Measurements from ENCODE around the gene KIF18B.

Gene KIF18B

DNA sequence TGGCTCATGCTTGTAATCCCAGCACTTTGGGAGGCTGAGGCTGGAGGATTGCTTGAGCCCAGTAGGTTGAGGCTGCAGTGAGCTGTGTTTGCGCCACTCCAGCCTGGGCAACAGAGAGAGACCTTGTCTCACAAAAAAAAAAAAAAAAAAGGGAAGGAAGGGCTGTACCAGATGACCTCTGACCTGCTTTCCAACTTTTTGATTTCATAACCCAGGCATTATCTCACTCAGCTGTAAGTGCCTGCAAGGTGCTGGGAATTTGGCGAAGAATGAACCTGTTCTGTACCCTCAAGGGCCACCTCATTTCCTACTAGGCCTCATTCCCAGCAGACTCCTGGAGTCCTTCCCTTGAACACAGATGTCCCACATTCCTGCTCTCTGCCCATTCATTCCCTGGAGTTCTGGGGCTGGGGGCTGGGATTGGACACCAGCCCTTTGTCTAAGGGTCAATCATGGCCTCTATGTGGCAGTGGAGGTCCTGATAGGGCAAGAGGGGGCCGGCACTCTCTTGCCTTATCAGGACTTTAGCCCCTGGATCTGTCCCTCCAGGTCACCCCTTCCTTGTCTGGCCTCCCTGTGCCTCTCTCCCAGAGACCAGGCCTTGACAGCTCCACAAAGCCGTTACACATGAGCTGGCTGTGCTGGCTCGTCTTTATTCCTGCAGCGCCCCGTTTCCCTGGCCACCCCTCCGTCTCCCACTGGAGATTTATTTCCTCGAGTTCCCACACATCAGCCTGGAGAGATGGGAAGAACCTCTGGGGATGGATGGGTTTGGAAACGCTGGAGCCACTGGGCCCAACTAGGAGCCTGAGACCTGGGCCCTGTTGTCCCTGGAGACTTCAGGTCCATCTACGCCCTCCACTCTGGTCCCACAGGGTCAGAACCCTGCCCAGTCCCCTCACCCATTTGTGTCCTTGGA, 31.5 kb downstream of the KIF18B start:
- no peak for DNase-seq

DNA sequence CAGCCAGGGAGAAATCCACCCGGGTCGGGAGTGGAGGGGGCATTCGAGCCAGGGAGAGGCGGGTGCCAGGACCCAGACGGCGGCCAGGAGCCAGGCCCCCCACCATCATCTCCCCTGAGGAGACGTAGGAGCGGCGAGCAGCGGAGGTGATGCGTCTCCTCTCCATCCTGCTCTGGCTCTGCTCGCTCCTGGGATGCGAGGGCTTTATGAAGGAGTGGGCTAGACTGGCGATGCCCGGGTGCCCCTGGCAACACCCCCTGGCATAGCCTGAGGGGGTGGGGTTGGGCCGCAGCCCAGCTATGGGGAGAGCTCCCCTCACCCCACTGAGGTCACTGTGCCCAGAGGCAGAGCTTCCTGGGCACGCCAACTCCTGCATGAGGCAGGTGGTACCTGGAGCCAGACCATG, 32.2 kb downstream of the KIF18B start, which contains the start of gene GFAP:
Gene GFAP, minus strand, starts transcription at position 180 of the 406 bp plus-strand sequence. Its CDS starts 14 bp downstream, at position 166.
- DNase-seq = no peak

DNA sequence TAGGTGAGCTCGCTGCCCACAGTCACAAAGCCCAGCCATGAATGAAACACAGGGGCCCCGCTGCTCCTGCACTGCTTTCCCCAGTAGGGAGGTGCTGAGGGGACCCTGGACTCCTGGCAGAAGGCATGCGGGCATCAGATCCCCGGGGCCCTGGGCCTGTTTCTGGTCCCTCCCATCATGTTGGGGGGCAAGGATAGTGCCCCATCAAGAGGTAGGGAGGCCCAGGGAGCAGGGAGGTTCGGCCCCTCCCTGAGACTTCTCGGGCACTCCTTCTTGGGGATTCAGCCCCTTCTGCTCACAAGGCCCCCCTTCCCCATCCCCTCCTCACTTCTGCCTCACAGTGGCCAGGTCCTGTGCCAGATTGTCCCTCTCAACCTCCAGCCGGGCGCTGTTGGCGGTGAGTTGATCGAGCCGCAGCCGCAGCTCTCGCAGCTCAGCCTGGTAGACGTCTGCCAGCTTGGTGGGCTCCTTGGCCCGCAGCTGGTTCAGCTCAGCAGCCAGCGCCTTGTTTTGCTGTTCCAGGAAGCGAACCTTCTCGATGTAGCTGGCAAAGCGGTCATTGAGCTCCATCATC, 32.8 kb downstream of the KIF18B start:
- no peak for DNase-seq

DNA sequence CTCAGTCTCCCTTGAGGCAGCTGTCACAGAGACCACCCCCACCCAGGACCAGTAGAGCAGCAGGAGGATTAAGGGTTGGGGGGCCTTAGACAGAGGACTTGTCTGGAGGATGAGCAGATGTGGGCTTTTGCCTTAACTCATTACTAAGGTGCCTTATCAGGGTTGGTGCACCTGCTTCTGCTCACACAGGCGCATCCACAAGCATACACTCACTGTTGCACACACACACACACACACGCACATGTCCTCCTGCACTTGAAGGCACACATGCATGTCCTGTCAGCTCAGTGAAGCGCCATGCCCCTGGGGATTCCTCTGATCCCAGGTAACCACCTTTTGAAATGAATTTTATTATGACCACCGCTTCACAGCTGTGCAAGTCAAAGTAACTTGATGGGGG, 33.4 kb downstream of the KIF18B start:
- no peak for DNase-seq

DNA sequence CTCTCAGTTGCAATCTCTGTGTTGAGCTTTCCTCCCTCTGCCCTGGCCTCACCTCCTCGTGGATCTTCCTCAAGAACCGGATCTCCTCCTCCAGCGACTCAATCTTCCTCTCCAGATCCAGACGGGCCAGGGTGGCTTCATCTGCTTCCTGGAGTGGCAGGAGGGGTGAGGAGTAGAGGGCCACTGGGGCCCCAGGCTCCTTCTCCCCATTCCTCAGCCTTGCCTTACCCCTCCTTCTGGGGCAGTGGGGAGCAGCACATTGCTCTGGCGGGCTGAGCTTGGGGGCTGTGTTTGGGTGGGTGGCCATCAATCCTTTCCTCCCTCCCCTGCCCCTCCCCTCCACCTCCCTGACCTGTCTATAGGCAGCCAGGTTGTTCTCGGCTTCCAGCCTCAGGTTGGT, 33.9 kb downstream of the KIF18B start:
- no peak for DNase-seq

DNA sequence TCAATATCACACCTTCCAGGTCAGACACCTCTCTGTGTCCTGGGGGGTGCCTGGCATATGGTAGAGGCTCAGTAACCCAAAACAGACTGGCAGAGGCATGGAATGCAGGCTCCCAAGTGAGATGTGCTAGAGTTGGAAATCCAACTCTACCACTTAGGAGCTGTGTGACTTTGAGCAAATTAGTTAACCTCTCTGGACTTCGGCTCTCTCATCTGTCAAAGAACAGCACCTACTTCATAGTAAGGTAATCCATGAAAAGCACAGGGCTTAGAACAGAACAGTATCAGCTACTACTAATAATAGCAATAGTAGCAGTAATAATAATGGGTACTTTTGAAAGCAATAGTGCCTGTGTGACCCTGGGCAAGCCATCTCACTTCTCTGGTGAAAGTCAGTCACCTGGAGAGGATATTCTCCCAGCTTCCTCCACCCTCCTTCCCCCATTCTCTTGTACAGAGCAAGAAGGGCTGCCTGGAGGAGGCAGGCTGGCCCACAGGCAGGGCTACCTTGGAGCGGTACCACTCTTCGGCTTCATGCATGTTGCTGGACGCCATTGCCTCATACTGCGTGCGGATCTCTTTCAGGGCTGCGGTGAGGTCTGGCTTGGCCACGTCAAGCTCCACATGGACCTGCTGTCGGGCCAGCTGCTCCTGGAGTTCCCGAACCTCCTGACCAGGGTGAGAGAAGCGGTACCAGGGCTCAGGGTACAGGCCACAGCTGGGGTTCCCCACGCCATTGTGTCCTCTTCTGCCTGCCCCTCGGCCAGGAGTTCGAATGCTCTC, 34.6 kb downstream of the KIF18B start:
- no peak for DNase-seq

DNA sequence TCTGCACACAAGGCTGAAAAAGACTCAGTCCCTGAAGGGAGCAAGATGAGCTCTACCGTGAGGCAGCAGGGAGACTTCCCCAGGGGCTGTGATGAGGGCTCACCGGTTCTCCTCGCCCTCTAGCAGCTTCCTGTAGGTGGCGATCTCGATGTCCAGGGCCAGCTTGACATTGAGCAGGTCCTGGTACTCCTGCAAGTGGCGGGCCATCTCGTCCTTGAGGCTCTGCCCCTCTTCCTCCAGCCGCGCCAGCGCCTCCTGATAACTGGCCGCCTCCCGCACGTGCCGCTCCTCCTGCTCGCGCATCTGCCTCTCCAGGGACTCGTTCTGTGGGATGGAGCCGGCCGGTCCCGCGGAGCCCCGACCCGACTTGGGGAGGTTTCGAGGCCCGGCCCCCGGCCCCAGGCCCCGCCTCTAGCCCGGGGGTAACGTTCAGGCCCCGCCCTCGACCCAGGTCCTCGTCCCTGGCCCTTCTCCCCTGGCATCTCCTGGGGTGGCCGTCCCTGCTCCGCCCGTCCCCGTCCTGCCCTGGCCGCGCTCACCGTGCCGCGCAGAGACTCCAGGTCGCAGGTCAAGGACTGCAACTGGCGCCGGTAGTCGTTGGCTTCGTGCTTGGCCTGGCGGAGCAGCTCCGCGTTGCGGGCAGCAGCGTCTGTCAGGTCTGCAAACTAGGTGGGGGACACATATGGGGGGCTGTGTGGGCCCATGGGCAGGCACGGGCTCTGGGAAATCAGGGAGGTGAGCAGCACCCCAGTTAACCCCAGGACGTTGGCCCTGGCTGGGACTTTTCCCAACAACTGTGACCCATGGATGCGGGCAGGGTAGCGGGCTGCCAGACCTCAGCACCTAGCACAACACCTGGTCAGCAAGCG, 36.2 kb downstream of the KIF18B start:
- DNase-seq = no peak

DNA sequence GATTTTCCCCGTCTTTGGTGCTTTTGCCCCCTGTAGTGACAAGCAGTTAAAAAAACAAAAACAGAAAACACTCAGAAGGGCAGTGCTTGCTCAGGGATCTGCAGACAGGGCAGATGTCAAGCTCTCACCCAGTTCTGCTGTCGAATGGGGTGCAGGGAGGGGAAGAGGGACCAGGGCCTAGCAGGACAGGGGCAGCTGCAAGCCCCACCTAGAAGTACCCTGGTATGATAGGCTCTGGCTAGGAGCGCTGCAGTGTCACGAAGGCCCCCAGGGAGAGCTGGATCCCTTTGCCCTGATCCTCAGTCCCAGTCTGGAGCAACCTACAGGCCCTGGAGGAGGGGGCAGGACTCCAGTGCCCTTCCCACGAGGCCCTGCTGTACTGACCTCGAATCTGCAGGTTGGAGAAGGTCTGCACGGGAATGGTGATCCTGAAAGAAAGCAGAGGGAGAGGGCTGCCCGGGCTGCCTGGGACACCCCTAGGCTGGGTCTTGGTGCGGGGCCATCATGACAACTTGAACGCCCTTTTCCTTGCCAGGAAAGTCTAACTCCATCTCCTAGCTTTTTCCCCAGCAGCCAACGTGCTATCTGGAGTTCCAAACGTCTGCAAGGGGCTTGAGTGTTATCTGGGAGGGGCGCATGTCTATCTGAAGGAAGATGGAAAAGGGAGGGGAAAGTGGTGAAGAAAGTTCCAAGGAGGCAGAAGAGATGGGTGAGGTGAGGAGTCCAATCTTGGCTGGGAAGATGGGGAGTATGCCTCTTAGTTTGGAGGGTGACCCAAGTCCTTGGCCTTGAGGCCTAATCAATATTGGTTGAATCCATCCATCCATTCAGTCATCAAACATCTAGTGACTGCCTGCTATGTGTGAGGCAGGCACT, 37.1 kb downstream of the KIF18B start:
- no peak for DNase-seq

DNA sequence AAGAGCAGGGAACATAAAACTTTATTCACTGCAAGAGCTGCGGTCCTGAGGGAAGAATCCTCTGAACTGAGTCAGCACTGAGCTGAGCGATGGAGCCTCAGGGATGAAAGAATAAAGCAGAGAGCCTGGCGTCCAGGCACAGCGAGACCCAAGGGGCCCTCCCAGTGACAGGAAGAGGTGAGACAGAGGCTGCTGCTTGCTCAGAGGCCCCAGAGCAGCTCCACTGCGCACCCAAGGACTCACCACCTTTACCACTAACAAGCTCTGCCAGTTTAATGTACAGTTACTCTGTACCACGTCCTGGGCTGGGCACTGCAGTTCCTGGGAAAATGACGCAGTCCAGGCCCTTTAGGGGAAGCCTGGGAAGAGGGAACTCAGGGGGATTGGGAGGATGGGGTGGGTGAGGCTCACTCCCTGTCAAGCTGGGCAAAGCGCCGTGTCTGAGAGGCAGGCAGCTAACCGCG, 37.9 kb downstream of the KIF18B start:
- DNase-seq = no peak

DNA sequence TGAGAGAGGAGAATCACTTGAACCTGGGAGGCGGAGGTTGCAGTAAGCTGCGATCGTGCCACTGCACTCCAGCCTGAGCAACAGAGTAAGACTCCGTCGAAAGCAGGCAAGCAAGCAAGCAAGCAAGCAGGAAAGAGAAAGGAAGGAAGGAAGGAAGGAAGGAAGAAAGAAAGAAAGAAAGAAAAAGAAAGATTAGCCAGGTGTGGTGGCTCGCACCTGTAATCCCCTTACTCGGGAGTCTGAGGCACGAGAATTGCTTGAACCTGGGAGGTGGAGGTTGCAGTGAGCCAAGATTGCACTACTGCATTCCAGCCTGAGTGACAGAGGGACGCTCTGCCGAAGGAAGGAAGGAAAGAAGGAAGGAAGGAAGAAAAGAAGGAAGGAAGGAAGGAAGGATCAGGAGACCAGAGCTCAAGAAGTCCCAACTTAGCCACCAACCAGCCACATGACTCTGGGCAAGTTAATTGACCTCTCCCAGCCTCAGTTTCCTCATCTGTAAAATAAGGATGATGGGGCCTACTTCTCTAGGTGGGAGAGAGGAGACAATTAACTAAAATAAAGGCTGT, 38.7 kb downstream of the KIF18B start:
- no peak for DNase-seq

DNA sequence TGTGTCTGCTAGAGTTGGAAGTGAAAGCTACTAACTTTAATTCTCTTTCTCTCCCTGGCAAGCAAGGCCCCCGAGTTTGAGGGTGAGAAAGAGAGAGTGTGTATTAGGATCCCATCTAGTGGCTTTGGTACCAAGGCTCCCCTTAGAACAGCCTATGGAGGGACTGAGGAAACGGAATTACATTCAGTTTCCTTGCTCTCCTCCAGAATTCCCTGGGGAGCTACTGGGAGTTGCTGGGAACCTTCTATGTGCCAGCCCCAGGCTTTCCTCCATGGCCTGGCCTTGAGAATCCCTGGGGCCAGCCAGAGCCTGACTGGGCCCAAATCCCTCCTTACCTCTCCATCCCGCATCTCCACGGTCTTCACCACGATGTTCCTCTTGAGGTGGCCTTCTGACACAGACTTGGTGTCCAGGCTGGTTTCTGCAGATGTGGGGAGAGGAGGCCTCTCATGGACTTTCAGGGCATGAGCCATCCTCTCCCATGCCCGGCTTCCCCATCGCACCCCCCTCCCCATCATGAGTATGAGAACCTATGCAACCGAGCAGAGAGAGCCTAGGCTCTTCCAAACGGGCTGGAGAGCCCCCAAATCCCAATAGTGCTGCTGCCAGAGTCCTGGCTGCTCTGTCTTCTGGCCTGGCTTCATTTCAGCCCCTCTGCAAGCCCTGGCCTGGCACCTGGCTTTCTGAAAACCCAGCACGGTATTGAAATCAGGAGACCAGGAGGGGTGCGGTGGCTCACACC, 39.7 kb downstream of the KIF18B start:
- no peak for DNase-seq

DNA sequence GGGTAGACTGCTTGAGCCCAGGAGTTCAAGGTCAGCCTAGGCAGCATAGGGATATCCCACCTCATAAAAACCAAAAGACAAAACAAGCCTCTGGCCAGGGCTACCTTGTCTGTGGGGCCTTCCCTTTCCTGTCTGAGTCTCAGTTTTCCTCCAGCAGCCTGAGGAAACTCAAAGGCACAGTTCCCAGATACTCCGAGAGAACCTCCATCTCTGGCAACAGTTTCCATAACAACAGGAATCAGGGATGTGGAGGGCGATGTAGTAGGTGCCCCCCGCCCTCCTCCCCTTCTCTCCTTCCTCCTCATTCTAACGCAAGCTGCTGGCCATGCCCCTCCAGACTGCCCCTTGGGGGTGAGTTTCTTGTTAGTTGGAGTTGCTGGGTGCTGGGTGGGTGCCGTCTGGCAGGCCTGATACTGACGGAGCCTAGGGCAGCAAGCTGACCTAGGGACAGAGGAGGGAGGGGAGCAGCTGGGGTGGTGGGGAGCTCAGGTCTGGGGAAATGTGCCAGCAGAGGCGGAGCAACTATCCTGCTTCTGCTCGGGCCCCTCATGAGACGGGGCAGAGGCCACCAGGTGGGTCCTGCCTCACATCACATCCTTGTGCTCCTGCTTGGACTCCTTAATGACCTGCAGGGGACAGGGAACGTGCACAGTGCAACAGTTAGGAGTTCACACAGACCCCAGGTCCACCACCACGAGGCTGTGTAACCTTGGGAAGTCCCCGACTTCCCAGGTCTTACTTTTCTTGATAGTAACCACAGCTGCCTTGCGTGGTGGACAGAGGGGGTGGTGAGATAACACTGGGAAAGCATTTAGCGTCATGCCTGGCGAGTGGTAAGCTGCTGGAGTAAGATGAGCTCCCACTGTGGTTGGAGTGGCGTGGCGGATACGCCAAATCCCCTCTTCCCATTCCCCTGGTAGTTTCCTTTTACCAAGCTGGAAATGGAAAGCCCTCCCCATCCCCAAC, 40.5 kb downstream of the KIF18B start:
- no peak for DNase-seq

DNA sequence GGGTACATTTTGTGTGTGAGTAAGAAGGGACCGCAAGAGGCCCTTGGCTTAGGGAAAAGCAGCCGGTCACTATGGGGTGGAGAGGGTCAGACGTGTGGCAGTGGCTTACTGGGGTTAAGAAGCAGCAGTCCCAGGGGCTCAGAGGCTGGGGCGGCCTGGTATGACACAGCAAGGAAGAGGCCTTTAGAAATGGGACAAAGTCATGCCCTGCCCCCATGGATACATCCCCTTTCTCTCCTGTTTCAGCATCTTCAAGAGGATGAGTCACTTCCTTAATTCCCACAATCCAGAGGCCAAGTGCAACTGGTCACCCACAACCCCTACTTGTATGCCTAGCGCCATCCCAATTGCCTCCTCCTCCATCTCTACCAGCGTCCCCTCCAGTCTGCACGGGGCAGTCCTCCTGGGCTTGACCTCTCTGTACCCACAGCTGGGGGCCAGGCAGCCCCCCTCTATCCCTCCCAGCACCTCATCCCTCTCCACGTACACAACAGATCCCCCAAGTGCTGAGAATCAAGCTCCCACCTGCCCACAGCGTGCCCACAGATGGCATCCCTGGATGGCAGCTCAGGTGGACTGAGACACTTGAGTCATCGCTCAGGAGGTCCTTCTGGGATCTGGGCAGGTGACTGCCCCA, 41.4 kb downstream of the KIF18B start:
- no peak for DNase-seq

DNA sequence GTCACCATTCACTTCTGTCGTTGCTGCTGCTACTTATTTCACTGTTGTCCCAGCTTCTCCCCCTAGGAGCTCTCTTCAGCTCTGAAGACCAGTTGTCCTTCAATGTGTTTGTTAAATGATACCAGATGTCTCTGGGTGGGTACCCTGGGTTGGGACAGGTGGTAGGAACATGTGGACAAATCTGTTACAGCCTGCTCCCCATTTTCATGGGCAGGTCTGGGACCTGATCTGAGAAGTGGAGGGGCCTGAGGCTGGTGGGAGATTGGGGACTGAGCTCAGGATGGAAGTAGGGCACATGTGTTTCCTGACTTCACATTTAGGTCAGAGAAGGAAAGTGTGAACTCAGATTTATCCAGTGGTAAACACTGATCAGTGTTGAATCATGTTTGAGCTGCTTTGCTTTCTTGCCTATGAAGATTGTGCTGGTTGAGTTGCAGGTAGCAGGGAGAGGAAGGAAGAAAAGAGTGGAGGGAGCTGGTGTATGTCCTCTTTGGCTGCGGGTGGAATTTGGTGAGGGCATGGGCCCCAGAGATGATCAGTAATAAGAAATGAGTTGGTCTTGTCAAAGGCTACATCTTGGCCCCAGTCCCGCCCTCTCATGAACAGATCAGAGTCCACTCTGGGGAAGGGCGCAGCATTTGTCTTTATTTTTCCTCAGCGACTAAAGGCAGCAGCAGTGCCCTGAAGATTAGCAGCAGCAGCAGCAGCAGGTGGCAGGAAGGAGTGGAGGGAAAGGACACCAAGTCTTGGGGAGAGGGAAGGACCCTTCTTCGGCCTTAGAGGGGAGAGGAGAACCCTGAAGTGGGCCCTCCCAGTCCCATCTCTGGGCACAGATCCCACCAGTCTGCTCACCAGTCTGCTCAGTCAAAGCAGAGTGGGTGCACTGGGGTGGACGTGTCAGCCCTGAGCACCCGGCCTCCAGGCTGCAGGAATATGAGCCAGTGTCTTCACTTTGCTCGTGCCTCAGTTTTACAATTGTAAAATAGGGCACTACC, 42.3 kb downstream of the KIF18B start:
- DNase-seq = no peak

DNA sequence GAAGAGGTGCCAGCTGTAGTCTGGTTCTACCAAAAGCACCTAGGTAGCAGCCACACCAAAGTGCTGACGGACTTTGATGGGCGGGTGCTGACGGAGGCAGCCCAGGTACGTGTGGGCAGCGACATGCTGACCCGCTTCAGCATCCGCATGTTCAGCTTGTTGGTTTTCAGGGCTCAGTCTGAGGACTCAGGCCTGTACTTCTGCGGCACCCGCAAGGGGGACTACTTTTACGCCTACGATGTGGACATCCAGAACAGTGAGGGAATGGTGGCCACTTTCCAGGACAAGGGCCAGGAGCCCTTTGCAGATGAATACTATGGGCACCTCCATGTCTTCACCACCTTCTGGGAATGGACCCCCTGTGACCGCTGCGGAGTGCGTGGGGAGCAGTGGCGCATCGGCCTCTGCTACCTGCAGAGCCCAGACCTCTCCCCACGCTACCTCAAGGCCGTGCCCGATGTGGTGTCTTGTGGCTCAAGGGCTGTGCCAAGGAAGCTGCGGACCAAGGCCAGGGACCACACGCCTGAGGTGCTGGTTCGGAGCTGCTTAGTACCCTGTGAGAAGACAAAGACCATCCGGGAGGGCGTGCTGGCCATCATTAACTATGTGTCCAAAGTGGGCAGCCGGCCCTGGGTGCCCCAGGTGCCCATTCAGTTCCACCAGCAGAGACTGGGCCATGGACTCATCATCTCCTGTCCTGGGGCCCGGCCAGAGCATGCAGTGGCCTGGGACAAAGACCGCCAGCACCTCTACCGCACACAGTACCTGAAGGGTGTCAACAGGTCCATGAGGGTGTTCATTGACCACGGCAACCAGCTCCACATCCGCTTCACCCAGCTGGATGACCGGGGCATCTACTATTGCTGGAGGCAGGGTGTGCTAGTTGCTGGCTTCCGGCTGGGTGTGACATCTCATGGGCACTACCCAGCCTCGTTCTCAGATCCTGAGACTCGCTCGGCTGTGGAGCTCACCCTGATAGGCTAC, 43.3 kb downstream of the KIF18B start:
- no peak for DNase-seq
